Activated CD4-positive, alpha-beta T cell treated with anti-CD3 and anti-CD28 coated beads for 48 hours (primary cell): ENCODE data around the gene UBN2.
"Not testable (repeated sequence)": the region's sequence is repeated elsewhere in the genome, so short reads cannot be mapped to it uniquely, and the experiment has no call there.

Source experiments
- DNase-seq: peaks from one replicate; pipeline ENCODE4 v3.0.0-alpha.2; 2020

Gene UBN2

GRCh38 chr7:139230774-139231512 is at the start of gene UBN2:
TSS of gene UBN2 (plus strand) at chr7:139231237. CDS start at chr7:139231485, 248 bp downstream.
- peak; percentile 96 for DNase-seq

- no peak for DNase-seq
These were observed 49.6 kb upstream of the UBN2 start for GRCh38 chr7:139181404-139181803.

DNA sequence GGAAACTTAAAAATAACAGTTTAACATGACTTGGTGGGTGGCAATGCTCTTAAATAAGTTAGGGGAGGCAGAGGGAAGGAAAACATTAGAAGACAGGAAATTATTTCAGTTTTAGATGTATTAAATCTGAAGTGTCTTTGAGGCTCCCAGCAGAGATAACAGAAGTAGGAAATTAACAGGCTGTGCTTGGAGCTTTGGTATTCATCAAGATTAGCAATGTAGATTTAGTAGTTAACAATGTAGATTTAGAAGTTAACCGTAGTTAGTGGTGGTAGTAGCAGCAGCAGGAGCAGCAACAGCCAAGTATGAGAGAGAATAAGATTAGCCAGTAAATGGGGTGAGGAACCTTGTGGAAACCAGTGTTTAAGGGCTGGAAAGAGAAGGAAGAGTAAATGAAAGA is 48.7 kb upstream of the UBN2 start:
- no peak for DNase-seq

DNA sequence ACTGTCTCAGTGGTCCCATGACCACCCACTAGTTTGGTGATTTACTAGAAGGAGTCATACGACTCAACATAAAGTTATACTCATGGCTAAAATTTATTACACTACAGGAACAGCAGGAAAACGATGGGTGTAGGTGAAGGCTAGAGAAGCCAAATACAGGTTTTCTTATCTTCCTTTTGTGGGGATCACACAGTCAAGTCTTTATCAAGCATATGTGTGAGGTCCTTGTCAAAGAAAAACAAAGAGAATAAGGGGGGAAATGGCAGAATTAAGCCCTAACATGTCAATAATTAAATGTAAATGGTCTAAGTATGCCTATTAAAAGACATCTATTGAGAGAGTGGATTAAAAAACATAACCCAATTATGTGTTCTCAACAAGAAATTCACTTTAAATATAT is 47.8 kb upstream of the UBN2 start:
- DNase-seq, result no peak

DNA sequence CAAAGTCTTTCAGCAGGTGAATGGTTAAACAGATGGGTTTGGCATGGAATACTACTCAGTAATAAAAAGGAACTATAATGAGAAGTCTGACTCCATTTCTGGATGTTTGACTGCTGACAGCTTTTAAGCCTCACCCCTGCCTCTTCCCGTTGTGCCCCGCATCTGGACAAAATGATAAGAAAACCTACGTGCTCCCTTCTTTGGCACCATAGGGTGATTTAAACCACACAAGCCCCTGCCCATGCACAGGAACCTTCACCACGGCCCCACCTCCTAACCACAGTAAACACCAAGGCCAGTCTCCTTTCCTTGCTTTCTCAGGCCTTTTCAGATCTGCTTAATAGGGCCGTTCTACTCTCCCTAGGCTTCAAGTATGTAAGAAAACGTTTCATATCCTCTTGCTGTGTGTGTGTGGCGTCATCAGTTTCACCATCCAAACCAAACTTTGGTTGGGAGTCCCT is 47.1 kb upstream of the UBN2 start:
- no peak for DNase-seq

- no peak for DNase-seq
These were observed 44.9 kb upstream of the UBN2 start for GRCh38 chr7:139186146-139186545.

DNA sequence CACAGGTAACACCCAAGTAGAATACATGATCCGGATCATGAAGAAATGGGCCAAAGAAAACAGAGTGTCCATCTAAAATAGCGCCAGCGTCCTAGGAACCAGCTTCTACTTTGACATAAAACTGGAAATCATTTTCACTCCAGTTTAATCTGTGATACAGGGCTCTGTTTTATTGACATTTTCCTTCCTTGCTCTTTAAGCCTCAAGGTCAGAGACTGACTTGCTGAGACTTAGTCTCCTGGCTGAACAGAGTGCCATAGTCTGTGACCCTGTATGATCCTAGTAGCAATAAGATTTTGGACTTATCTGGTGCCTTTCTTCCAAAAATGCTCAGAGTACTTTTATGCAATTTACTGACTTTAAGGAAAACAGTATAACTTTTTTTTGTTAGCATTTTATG is 41.7 kb upstream of the UBN2 start:
- no peak for DNase-seq

- DNase-seq, result no peak
These were observed 38.9 kb upstream of the UBN2 start for GRCh38 chr7:139192014-139192706.

GRCh38 chr7:139200382-139200781 is 30.7 kb upstream of the UBN2 start:
- DNase-seq, result no peak

GRCh38 chr7:139203992-139204391 is 27.0 kb upstream of the UBN2 start:
- no peak for DNase-seq

DNA sequence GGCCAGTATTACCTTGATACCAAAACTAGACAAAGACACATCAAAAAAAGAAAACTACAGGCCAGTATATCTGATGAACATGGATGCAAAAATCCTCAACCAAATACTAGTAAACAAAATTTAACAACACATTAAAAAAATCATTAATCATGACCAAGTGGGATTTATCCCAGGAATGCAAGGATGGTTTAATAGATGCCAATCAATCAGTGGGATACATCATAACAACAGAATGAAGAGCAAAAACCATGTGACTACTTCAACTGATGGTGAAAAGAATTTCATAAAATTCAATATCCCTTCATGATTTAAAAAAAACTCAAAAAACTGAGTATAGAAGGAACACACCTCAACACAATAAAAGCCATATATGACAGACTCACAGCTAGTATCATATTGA is 25.2 kb upstream of the UBN2 start:
- no peak for DNase-seq

DNA sequence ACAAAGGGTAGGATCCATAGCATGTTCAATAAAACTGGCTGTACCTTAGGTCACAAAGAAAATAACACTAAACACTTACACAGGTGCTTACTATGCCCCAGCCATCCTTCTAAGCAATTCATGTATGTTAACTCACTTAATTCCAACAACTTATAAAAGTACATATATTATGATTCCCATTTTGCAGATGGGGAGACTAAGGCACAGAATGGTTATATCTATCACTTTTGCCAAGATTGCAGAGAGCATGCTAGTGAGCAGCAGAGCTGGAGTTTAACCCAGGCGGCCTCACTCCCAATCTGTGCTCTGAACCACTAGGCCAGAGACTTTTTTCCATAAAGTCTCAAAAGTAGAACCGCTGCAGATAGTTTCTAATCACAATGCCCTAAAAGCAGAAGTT is 18.9 kb upstream of the UBN2 start:
- no peak for DNase-seq

DNA sequence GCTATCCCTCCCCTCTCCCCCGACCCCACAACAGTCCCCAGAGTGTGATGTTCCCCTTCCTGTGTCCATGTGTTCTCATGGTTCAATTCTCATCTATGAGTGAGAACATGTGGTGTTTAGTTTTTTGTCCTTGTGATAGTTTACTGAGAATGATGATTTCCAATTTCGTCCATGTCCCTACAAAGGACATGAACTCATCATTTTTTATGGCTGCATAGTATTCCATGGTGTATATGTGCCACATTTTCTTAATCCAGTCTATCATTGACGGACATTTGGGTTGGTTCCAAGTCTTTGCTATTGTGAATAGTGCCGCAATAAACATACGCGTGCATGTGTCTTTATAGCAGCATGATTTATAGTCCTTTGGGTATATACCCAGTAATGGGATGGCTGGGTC is 17.5 kb upstream of the UBN2 start:
- DNase-seq, result not testable (repeated sequence)

DNA sequence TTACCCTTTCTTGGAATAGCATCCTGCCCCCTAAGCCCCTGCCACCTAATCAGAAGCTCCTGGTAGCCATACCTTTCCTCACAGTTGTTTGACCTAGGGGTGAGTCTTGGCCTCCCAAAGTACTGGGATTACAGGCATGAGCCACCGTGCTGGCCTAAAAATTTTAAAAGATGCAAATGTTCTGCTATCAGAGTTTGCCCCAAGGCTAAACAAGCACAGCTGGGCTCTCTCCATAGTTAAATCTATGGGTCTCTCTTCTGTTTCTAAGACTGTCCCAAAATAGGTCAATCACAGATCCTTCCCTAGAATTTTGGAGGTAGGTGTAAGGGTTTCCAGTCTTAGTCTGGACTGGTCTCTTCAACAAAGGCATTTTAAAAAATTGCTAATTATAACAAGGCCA is 12.9 kb upstream of the UBN2 start:
- DNase-seq, result no peak

DNA sequence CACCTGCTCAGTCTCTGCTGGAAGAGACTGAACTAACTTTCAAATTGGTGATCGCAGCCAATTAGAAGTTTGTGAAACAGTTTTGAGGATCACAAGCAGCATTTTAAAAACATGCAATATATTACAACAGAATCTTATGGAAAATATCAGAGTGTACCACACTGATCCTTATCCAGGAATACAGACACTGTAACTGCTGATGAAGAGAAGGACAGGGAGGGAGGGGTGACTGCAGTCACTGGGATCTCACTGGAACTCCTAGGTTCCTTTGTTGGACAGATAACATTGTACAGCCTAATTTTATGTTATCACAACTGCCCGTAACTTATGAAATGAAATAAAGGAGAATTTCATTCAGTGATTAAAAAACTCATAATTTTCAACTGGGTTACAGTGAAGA is 6.8 kb upstream of the UBN2 start:
- no peak for DNase-seq

GRCh38 chr7:139224836-139225235 is 6.2 kb upstream of the UBN2 start:
- DNase-seq, result not testable (repeated sequence)

- not testable (repeated sequence) for DNase-seq
These were observed 5.5 kb upstream of the UBN2 start for GRCh38 chr7:139225286-139226157.

DNA sequence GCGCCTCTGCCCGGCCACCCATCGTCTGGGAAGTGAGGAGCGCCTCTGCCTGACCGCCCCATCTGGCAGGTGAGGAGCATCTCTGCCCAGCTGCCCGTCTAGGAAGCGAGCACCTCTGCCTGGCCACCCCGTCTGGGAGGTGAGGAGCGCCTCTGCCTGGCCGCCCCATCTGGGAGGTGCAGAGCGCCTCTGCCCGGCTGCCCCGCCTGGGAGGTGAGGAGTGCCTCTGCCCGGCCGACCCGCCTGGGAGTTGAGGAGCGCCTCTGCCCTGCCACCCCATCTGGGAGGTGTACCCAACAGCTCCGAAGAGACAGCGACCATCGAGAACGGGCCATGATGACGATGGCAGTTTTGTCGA is 4.9 kb upstream of the UBN2 start:
- not testable (repeated sequence) for DNase-seq

GRCh38 chr7:139226988-139227488 is 4.0 kb upstream of the UBN2 start:
- DNase-seq, result not testable (repeated sequence)

DNA sequence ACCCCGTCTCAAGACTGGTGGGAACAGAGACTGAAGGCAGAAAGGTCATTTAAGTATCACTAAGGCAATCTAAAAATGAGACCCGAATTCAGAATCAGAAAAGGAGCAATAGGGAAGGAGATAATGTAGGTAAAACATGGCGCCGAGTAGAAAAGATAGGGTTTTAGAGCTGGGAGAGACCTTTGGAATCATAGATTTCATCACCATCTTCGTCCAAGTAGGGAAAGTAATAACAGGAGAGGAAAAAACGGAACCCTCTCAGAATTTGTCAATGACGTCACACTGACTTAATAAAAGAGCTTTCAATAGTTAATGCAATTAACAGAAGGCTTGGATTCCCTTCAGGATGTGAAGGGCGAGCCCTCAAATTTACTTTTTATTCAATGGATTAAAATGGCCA is 1.0 kb upstream of the UBN2 start:
- no peak for DNase-seq

DNA sequence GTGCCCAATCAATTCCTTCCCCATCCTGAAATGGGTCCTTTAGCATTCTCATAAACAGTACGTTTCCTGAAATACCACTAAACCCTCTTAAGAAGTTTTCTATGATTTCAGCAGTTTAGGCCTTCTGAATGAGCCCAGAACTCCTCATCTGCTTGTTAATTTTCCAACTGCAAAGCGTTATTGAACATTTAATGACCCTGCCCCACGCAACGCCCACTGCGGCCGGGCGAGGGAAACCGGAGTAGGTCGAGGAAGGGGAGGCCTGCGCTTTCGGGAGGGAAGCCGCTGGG is 608 bp upstream of the UBN2 start:
- no peak for DNase-seq

- DNase-seq, result peak; percentile 43
These were observed 708 bp downstream of the UBN2 start for GRCh38 chr7:139231513-139232376.

GRCh38 chr7:139232377-139232717 is 1.3 kb downstream of the UBN2 start:
- no peak for DNase-seq
